ENCODE results near the gene PSD4. TPM values are rescaled to one million over a fixed set of nuclear protein-coding genes. Genes with fewer than 3 reads are reported as not detected.

Gene PSD4
- total RNA-seq, 3 donors from 2014 or later: 40.8 to 91.3 (median 64.4) TPM

DNA sequence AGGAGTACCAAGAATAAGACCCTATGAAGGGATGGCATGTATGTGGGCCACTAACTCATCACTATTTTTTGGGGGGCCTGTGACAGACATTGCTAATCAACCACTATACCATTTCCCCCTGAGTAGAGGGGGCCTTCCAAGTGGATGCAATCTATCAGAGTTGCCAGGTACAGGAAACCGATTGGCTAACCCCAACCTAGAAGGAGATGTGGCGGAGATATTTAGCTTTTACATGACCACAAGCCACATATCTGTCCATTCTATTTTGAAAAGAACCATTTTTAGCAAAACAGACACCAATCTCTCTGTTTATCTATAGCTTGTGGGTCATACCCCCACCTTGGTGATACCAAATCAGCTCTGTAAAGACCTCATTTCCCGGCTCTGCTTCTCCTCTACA is 53.9 kb downstream of the PSD4 start:
- Histone ChIP-seq H3K4me3 (no peak overlapping the region), H3K4me1 (ENCODE audit: low read depth) (no peaks in the 10 kb centered on the region), H3K9me3 (no peaks in the 10 kb centered on the region), H3K36me3 (ENCODE audit: low read depth) (no peaks in the 10 kb centered on the region)
- DNase-seq: no peak
- intact Hi-C loops (cut with DNase I, micrococcal nuclease): no loop called here
- TF ChIP-seq, protein P1, sequence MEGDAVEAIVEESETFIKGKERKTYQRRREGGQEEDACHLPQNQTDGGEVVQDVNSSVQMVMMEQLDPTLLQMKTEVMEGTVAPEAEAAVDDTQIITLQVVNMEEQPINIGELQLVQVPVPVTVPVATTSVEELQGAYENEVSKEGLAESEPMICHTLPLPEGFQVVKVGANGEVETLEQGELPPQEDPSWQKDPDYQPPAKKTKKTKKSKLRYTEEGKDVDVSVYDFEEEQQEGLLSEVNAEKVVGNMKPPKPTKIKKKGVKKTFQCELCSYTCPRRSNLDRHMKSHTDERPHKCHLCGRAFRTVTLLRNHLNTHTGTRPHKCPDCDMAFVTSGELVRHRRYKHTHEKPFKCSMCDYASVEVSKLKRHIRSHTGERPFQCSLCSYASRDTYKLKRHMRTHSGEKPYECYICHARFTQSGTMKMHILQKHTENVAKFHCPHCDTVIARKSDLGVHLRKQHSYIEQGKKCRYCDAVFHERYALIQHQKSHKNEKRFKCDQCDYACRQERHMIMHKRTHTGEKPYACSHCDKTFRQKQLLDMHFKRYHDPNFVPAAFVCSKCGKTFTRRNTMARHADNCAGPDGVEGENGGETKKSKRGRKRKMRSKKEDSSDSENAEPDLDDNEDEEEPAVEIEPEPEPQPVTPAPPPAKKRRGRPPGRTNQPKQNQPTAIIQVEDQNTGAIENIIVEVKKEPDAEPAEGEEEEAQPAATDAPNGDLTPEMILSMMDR (IDR thresholded peaks at IDR 0.05): no peak
- no peak for ATAC-seq

DNA sequence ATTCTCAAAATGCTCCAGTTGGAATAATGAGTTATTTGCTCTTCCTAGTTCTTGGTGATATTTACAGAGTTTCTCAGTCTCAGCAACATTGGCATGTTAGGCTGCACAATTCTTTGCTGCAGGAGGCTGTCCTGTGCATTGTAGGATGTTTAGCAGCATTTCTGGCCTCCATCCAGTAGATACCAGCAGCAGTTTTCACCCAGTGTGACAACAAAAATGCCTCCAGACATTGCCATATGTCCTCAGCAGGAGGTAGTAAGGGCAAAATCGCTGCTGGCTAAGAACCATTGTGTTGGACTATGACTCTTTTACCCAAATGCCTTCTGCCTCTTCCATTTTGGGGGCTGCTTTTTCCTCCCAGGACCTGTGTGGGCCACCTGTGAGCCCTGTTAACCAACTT is 54.6 kb downstream of the PSD4 start:
- Histone ChIP-seq H3K9me3 (no peaks in the 10 kb centered on the region), H3K4me3 (no peak overlapping the region), H3K4me1 (ENCODE audit: low read depth) (no peaks in the 10 kb centered on the region), H3K36me3 (ENCODE audit: low read depth) (no peaks in the 10 kb centered on the region)
- DNase-seq: no peak
- no peak for ATAC-seq
- intact Hi-C loops (cut with DNase I, micrococcal nuclease): no loop called here
- TF ChIP-seq, protein P1 (IDR thresholded peaks at IDR 0.05): no peak

DNA sequence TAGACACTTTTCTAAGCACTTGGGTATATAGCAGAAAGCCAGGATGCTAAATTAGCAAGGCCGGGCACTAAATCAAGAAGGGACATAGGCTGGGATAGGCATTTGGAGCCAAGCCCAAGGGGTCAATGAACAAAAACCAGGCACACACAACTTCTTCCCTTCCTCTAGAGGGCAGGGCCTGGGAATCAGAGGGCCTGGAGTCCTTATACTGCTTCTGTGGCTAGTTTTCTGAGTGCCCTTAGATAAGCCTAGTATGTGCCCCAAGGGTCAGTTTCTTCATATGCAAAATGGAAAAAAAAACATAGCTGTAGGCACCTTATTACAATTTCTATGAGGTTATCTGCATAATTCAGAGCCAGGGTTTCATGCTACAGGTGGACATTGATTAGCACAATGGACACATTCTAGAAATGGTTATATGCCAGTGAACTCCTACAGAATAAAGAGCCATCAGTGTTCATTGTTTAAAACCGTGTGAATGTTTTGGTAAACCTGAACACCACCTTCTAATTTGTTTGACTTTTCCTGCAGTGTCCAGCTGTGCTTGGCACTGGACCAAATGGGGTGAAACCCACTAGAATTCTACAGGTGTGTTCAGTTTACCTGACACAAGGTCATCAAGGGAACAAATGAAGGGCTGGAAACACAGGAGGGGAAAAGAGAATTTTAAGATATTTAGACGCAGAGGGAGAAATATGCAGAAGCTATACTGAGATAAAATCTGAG is 55.4 kb downstream of the PSD4 start:
- ATAC-seq (peak; percentile 67), DNase-seq (no peak)
- TF ChIP-seq, protein P1 (IDR thresholded peaks at IDR 0.05): no peak
- H3K36me3 ChIP-seq (ENCODE audit: low read depth): no peaks in the 10 kb centered on the region
- H3K4me1 ChIP-seq (ENCODE audit: low read depth): no peaks in the 10 kb centered on the region
- no peak overlapping the region for H3K4me3 ChIP-seq
- no peaks in the 10 kb centered on the region for H3K9me3 ChIP-seq
- intact Hi-C loops (cut with DNase I, micrococcal nuclease): no loop called here

DNA sequence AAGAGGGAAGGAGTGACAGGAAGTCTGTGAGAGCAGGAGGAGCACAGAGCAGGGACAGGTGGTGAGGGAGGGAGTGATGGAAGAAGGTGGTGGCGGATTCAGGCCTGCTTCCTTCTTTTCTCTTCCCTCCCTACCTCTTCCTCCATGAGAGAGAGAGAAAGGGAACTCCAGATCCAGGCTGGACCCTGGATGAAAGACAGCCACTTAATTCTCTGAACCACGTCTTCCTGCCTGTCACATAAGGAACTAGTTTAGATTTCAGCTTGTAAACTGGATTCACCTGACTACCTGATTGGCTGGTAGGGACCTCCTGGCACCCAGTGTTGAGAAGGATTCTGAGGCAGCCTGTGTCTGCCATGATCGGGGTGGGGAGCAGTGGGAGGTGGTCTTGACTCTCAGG is 56.0 kb downstream of the PSD4 start:
- H3K9me3 ChIP-seq: no peaks in the 10 kb centered on the region
- DNase-seq: no peak
- H3K36me3 ChIP-seq (ENCODE audit: low read depth): no peaks in the 10 kb centered on the region
- TF ChIP-seq, protein P1 (IDR thresholded peaks at IDR 0.05): no peak
- no peak overlapping the region for H3K4me3 ChIP-seq
- ATAC-seq: peak; percentile 52
- intact Hi-C loops (cut with DNase I, micrococcal nuclease): no loop called here
- H3K4me1 ChIP-seq (ENCODE audit: low read depth): no peaks in the 10 kb centered on the region

DNA sequence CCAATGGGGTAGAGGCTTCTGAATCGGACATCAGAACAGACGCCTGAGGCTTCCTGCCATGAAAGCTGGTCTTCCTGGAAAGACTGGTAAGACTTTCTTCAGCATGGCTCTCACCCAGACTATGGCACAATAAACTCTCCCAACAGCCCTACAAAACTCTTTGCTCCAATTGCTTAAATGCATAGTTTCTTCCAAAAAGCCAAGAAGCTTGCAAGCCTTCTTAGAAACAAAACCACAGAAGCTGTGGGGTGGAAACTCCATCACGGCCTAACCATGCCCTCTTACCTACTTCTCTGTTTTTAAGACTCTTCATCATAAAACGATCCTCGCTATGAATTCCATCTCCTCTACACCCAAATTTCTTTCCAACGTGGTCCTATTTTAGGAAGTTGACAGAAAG is 56.8 kb downstream of the PSD4 start:
- TF ChIP-seq, protein P1 (IDR thresholded peaks at IDR 0.05): no peak
- Histone ChIP-seq H3K36me3 (ENCODE audit: low read depth) (no peaks in the 10 kb centered on the region), H3K9me3 (no peaks in the 10 kb centered on the region), H3K4me3 (no peak overlapping the region), H3K4me1 (ENCODE audit: low read depth) (no peaks in the 10 kb centered on the region)
- intact Hi-C loops (cut with DNase I, micrococcal nuclease): no loop called here
- no peak for DNase-seq
- ATAC-seq: no peak

DNA sequence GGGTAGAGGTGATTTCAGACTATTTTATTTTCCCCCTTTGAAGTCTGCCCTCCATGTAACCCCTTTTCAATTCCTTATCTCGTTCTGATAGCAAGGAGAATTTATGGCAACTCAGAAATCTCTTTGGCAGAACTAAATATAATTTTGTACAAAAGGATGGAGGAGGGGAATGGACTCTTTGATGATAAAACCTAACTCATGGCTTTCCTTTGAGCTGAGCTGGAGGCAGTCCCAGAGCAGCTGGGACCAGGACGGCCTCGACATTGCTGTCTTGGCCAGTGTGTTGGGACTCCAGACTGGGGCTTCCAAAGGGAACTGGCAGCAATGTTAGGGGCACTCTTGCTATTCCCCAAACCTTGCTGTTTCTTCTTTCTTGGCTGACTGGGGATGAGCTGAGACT is 57.3 kb downstream of the PSD4 start:
- H3K36me3 ChIP-seq (ENCODE audit: low read depth): no peaks in the 10 kb centered on the region
- no peak for DNase-seq
- no peaks in the 10 kb centered on the region for H3K9me3 ChIP-seq
- TF ChIP-seq, protein P1 (IDR thresholded peaks at IDR 0.05): no peak
- H3K4me1 ChIP-seq (ENCODE audit: low read depth): no peaks in the 10 kb centered on the region
- no peak overlapping the region for H3K4me3 ChIP-seq
- ATAC-seq: no peak
- intact Hi-C loops (cut with DNase I, micrococcal nuclease): no loop called here
